A673 (cell line): Measurements from ENCODE around the gene UAP1L1. TPM values are rescaled to one million over a fixed set of nuclear protein-coding genes. Genes with fewer than 3 reads are reported as not detected.
"Not testable (repeated sequence)": the region's sequence is repeated elsewhere in the genome, so short reads cannot be mapped to it uniquely, and the experiment has no call there.

Experiments
- BruUV-seq: library from RNA; stranded (reverse); fragments of 400-500 nt; replicated peaks from 2 replicates; lab custom pipeline; 2021; lab: Mats Ljungman, UMichigan
- CTCF ChIA-PET: fragments of 300-600 bp; sonication (Branson Sonifier 250); formaldehyde crosslinking; loops from one replicate; lab custom pipeline; 2022; ENCODE audit warnings: antibody characterized with exemption; lab: Charles Lee
- POLR2A ChIA-PET: fragments of 300-600 bp; sonication (Branson Sonifier 250); formaldehyde crosslinking; loops from one replicate; lab custom pipeline; 2022; ENCODE audit warnings: antibody characterized with exemption; ENCODE audit not compliant: low non-redundant PET; lab: Charles Lee
- DNase-seq: peaks from one replicate; pipeline ENCODE4 v3.0.0-alpha.2; 2015; ENCODE audit warnings: low spot score
- H3K27ac ChIP-seq: fragments of 200-600 bp; sonication (generic); 2 replicates; pipeline ENCODE4 v1.5.1; 2016; ENCODE audit warnings: mixed run types, low read depth, mild to moderate bottlenecking, mixed read lengths, antibody characterized with exemption, low read length; ENCODE audit not compliant: poor library complexity, severe bottlenecking
- H3K27me3 ChIP-seq: fragments of 200-600 bp; sonication (generic); replicated peaks from 2 replicates; pipeline ENCODE4 v1.6.1; 2017; ENCODE audit warnings: mixed run types, low read depth, mild to moderate bottlenecking, mixed read lengths, antibody characterized with exemption, low read length; ENCODE audit not compliant: insufficient read depth, poor library complexity
- H3K36me3 ChIP-seq: fragments of 200-600 bp; sonication (generic); 2 replicates; pipeline ENCODE4 v1.6.1; 2016; ENCODE audit warnings: mixed run types, mild to moderate bottlenecking, mixed read lengths, antibody characterized with exemption, low read length; ENCODE audit not compliant: insufficient read depth, poor library complexity, severe bottlenecking
- H3K4me1 ChIP-seq: fragments of 200-600 bp; sonication (generic); 2 replicates; pipeline ENCODE4 v1.6.1; 2017; ENCODE audit warnings: mixed run types, mild to moderate bottlenecking, mixed read lengths, antibody characterized with exemption, low read length; ENCODE audit not compliant: insufficient read depth, poor library complexity, severe bottlenecking
- H3K4me3 ChIP-seq: fragments of 200-600 bp; sonication (generic); 2 replicates; pipeline ENCODE4 v1.5.1; 2016; ENCODE audit warnings: low read depth, mixed run types, mild to moderate bottlenecking, mixed read lengths, low read length; ENCODE audit not compliant: poor library complexity, severe bottlenecking
- H3K9me3 ChIP-seq: fragments of 200-600 bp; sonication (generic); 2 replicates; pipeline ENCODE4 v1.6.1; 2016; ENCODE audit warnings: mixed run types, low read depth, mild to moderate bottlenecking, mixed read lengths, antibody characterized with exemption, low read length; ENCODE audit not compliant: poor library complexity, severe bottlenecking
- EZH2 ChIP-seq: fragments of 200-600 bp; sonication (generic); IDR thresholded peaks from 2 replicates; pipeline ENCODE4 v1.6.1; 2017; ENCODE audit warnings: borderline replicate concordance, low read depth, mild to moderate bottlenecking, mixed read lengths, antibody characterized with exemption, low read length; ENCODE audit not compliant: poor library complexity, severe bottlenecking
- intact Hi-C: fragments of 100-400 bp; cut with micrococcal nuclease; formaldehyde crosslinking; loops from one replicate; pipeline ENCODE4 v1.10.0; 2022; ENCODE audit not compliant: unreplicated experiment
- total RNA-seq: library from RNA; stranded (reverse); gene quantifications from 2 replicates; pipeline ENCODE4 v1.2.3, GENCODE V29; 2021
- TF ChIP-seq, protein P1 (sequence below): fragments of 300-800, 200-600 bp; sonication (generic); conservative IDR thresholded peaks from 2 replicates; pipeline ENCODE4 v1.5.1; 2017; ENCODE audit warnings: low read depth, mild to moderate bottlenecking, antibody characterized with exemption, low read length, moderate library complexity, mixed read lengths

The UAP1L1 gene
- total RNA-seq, 1 experiment from 2014 or later, result 11.2 TPM

DNA sequence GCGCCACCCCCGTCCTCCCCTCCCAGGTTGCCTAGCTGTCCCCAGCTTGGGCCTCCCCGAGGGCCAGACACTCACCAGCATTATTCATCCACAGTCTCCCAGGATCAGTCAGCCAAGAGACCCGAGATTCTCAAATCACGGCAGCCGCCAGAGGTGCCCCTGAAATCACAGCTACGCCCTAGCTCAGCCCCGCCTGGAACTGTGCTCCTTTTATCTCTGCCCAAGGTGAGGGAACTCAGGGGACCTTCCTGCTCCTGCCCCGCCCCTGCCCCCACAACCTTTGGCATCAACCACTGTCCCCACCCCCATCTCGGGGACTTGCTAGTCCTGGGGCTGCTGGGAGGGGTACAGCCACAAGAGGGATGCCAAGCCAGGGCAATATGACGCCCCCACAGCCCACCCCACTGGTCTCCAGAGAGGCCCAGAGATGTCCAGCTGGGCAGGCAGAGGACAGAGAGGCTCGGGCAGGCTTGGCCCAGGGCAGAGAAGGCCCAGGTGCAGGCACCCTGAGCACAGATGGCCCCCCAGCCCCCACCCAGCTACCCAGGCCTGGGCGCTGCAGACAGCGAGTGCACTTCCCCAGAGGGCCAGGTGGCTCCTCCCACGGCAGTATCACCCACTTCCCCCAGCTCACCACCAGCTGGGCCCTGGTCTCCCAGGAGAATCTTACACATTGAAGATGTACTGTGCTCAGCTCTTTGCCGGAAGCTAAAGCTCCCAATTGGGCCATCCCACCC is 45.2 kb upstream of the UAP1L1 start, which contains the start of gene FUT7:
Gene FUT7, minus strand, starts transcription at position 185 of the 737 bp plus-strand sequence. Its CDS starts 97 bp downstream, at position 88.
- Histone ChIP-seq H3K9me3 (no peaks in the 10 kb centered on the region), H3K4me1 (peaks cover 19% of the 10 kb centered on the region), H3K36me3 (no peaks in the 10 kb centered on the region), H3K27ac (no peak within 1 kb of the TSS), H3K27me3 (no peaks in the 10 kb centered on the region), H3K4me3 (no peak within 1 kb of the TSS)
- TF ChIP-seq, protein P1, sequence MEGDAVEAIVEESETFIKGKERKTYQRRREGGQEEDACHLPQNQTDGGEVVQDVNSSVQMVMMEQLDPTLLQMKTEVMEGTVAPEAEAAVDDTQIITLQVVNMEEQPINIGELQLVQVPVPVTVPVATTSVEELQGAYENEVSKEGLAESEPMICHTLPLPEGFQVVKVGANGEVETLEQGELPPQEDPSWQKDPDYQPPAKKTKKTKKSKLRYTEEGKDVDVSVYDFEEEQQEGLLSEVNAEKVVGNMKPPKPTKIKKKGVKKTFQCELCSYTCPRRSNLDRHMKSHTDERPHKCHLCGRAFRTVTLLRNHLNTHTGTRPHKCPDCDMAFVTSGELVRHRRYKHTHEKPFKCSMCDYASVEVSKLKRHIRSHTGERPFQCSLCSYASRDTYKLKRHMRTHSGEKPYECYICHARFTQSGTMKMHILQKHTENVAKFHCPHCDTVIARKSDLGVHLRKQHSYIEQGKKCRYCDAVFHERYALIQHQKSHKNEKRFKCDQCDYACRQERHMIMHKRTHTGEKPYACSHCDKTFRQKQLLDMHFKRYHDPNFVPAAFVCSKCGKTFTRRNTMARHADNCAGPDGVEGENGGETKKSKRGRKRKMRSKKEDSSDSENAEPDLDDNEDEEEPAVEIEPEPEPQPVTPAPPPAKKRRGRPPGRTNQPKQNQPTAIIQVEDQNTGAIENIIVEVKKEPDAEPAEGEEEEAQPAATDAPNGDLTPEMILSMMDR, result no peak
- no peak for TF ChIP-seq EZH2
- ChIA-PET CTCF (interaction anchor here (0.6 to 0.8 kb wide), 2 partner anchors 33 to 35 kb away, joined by 3 to 4 read pairs; no protein-coding TSS in a partner anchor), POLR2A (no interaction called here)
- no peak for DNase-seq
- no TSS peak for BruUV-seq
- intact Hi-C loops, result no loop called here

DNA sequence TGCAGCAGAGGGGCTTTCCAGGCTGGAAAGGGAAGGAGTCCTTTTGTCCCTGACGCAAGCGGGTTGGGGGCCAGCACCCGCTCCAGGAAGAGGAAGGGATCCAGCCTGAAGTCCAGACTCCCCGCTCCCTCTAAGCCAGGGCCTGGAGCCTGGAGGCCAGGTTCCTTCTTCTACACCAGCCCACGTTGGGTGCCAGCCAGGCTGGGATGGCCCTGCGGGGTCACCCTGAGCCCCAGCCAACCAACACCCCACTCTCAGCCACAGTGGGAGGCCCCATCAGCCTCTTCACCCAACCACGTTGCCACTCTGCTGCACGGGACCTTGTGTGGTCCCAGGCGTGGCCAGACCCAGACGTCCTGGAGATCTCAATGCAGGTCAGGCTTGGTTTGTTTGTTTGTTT is 44.5 kb upstream of the UAP1L1 start:
- no peaks in the 10 kb centered on the region for H3K9me3 ChIP-seq
- no peaks in the 10 kb centered on the region for H3K27me3 ChIP-seq
- POLR2A ChIA-PET, result no interaction called here
- no peak for DNase-seq
- no TSS peak for BruUV-seq
- intact Hi-C loops, result no loop called here
- no peak overlapping the region for H3K4me3 ChIP-seq
- CTCF ChIA-PET, result no interaction called here
- H3K4me1 ChIP-seq, result peaks cover 19% of the 10 kb centered on the region
- H3K36me3 ChIP-seq, result no peaks in the 10 kb centered on the region
- H3K27ac ChIP-seq, result no peak overlapping the region
- no peak for TF ChIP-seq EZH2
- TF ChIP-seq, protein P1, result no peak

DNA sequence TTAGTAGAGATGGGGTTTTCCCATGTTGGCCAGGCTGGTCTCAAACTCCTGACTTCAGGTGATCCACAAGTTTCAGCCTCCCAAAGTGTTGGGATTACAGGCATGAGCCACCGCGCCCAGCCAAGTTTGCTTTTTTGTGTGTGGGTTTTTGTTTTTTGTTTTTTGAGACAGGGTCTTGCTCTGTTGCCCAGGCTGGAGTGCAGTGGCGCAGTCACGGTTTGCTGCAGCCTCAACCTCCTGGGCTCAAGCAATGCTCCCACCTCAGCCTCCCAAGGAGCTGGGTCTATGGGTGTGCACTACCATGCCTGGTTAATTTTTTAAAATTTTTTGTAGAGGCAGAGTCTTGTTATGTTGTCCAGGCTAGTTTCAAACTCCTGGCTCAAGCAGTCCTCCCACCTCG is 43.8 kb upstream of the UAP1L1 start:
- H3K27ac ChIP-seq, POLR2A ChIA-PET, intact Hi-C loops, CTCF ChIA-PET, H3K27me3 ChIP-seq, DNase-seq, BruUV-seq, H3K36me3 ChIP-seq, H3K9me3 ChIP-seq, H3K4me3 ChIP-seq: not testable (repeated sequence)
- H3K4me1 ChIP-seq, result peaks cover 17% of the 10 kb centered on the region
